Measurements from ENCODE around the gene BNC1. TPM values are rescaled to one million over a fixed set of nuclear protein-coding genes. Genes with fewer than 3 reads are reported as not detected.

BNC1 gene
- total RNA-seq, 1 donor from 2014 or later, result 0.67 TPM

GRCh38 chr15:83289160-83289559 lies 4.7 kb upstream of the BNC1 start:
- no peaks in the 10 kb centered on the region for H3K4me1 Mint-ChIP-seq (ENCODE audit: low read depth)
- H3K36me3 Mint-ChIP-seq (ENCODE audit: insufficient read depth), result no peaks in the 10 kb centered on the region
- no peak overlapping the region for H3K4me3 Mint-ChIP-seq (ENCODE audit: low read depth)
- H3K27ac Mint-ChIP-seq, result no peak overlapping the region
- DNase-seq (ENCODE audit: low spot score, unreplicated experiment), result no peak
- H3K27me3 Mint-ChIP-seq, result peaks cover 61% of the 10 kb centered on the region
- H3K9me3 Mint-ChIP-seq (ENCODE audit: low read depth), result no peaks in the 10 kb centered on the region
- TF ChIP-seq, protein P1, sequence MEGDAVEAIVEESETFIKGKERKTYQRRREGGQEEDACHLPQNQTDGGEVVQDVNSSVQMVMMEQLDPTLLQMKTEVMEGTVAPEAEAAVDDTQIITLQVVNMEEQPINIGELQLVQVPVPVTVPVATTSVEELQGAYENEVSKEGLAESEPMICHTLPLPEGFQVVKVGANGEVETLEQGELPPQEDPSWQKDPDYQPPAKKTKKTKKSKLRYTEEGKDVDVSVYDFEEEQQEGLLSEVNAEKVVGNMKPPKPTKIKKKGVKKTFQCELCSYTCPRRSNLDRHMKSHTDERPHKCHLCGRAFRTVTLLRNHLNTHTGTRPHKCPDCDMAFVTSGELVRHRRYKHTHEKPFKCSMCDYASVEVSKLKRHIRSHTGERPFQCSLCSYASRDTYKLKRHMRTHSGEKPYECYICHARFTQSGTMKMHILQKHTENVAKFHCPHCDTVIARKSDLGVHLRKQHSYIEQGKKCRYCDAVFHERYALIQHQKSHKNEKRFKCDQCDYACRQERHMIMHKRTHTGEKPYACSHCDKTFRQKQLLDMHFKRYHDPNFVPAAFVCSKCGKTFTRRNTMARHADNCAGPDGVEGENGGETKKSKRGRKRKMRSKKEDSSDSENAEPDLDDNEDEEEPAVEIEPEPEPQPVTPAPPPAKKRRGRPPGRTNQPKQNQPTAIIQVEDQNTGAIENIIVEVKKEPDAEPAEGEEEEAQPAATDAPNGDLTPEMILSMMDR (IDR thresholded peaks at IDR 0.05; ENCODE audit: unreplicated experiment), result no peak

- DNase-seq (ENCODE audit: low spot score, unreplicated experiment), result no peak
- no peak overlapping the region for H3K4me3 Mint-ChIP-seq (ENCODE audit: low read depth)
- TF ChIP-seq, protein P1 (IDR thresholded peaks at IDR 0.05; ENCODE audit: unreplicated experiment), result no peak
- no peaks in the 10 kb centered on the region for H3K36me3 Mint-ChIP-seq (ENCODE audit: insufficient read depth)
- no peaks in the 10 kb centered on the region for H3K9me3 Mint-ChIP-seq (ENCODE audit: low read depth)
- peak overlapping the region; percentile 41 for H3K27ac Mint-ChIP-seq
- peaks cover 66% of the 10 kb centered on the region for H3K27me3 Mint-ChIP-seq
- H3K4me1 Mint-ChIP-seq (ENCODE audit: low read depth), result peaks cover 1% of the 10 kb centered on the region
These were observed 3.9 kb upstream of the BNC1 start for GRCh38 chr15:83288381-83288801.

DNA sequence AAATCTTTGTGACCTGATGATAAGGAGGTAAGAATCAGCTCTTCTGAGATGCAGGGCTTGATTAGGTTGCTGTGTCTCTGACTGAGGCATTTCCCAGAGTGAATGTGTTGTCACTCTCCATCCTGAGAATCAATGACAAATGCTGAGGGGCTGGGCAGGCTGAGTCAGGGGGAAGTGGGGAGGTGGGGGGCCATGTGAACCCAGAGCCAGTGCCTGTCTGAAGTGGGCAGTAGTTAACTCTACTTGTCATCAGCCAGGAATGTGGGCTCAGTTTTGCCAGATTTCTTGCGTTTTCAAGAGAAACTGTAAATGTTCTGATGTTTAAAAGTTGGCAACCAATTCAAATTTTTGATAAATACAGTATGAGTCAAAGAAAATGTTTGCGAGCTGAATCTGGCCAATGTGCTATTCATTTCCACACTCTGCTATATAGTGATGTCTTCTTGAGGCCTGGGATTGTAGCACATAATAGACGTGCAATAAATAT lies 3.1 kb upstream of the BNC1 start:
- H3K27me3 Mint-ChIP-seq, result peaks cover 67% of the 10 kb centered on the region
- no peak for DNase-seq (ENCODE audit: low spot score, unreplicated experiment)
- no peaks in the 10 kb centered on the region for H3K9me3 Mint-ChIP-seq (ENCODE audit: low read depth)
- H3K36me3 Mint-ChIP-seq (ENCODE audit: insufficient read depth), result no peaks in the 10 kb centered on the region
- no peak overlapping the region for H3K27ac Mint-ChIP-seq
- H3K4me3 Mint-ChIP-seq (ENCODE audit: low read depth), result no peak overlapping the region
- TF ChIP-seq, protein P1 (IDR thresholded peaks at IDR 0.05; ENCODE audit: unreplicated experiment), result no peak
- H3K4me1 Mint-ChIP-seq (ENCODE audit: low read depth), result peaks cover 3% of the 10 kb centered on the region

DNA sequence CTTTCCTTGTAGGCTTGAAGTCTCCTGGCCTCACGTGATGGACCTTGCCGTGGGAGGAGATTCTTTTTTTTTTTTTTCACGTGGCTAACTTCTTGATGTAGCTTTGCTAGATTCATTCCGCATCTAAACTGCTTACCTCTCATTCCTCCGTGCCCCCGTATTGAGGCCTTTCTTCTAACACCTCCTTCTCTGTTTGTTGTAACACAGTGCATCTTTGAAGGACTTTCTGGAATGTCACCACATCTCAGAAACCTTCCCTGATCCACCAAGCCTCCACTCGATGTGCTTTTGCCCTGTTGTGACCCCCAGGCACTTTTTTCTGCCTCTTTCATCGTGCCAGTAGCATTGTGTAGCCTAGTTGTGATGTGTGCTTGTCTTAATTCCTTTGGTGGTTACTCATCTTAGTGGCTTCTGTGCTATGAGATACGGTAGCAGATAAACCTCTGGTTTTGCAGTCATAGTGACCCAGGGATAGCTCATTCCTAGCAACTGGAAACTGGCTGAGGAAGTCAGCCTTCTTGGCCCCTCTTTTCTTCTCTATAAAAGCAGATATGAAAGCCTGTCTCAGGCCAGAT lies 1.6 kb upstream of the BNC1 start:
- H3K27me3 Mint-ChIP-seq, result peaks cover 78% of the 10 kb centered on the region
- TF ChIP-seq, protein P1 (IDR thresholded peaks at IDR 0.05; ENCODE audit: unreplicated experiment), result no peak
- no peaks in the 10 kb centered on the region for H3K9me3 Mint-ChIP-seq (ENCODE audit: low read depth)
- DNase-seq (ENCODE audit: low spot score, unreplicated experiment), result no peak
- H3K4me1 Mint-ChIP-seq (ENCODE audit: low read depth), result peaks cover 3% of the 10 kb centered on the region
- no peak overlapping the region for H3K27ac Mint-ChIP-seq
- no peaks in the 10 kb centered on the region for H3K36me3 Mint-ChIP-seq (ENCODE audit: insufficient read depth)
- H3K4me3 Mint-ChIP-seq (ENCODE audit: low read depth), result no peak overlapping the region

- H3K27ac Mint-ChIP-seq, result no peak overlapping the region
These were observed 967 bp upstream of the BNC1 start for GRCh38 chr15:83285284-83285978.

More at GRCh38 chr15:83285284-83285978, 967 bp upstream of the BNC1 start:
- TF ChIP-seq, protein P1 (IDR thresholded peaks at IDR 0.05; ENCODE audit: unreplicated experiment), result no peak
- H3K4me3 Mint-ChIP-seq (ENCODE audit: low read depth), result peak overlapping the region; percentile 47
- no peaks in the 10 kb centered on the region for H3K36me3 Mint-ChIP-seq (ENCODE audit: insufficient read depth)
- peaks cover 84% of the 10 kb centered on the region for H3K27me3 Mint-ChIP-seq
- no peaks in the 10 kb centered on the region for H3K9me3 Mint-ChIP-seq (ENCODE audit: low read depth)
- DNase-seq (ENCODE audit: low spot score, unreplicated experiment), result no peak
- H3K4me1 Mint-ChIP-seq (ENCODE audit: low read depth), result peaks cover 3% of the 10 kb centered on the region
